HepG2 (cell line): ENCODE measurements around the gene TCF19.

Experiments used
- AFF4 ChIP-seq: sonication (generic); formaldehyde crosslinking; IDR thresholded peaks from 2 replicates; pipeline ENCODE4 v1.4.0; 2020; ENCODE audit warnings: missing genetic modification reagents
- GABPA ChIP-seq, 2 experiments: IDR thresholded peaks; 2 replicates each; pipeline ENCODE4 v1.6.1; 2011 to 2016; ENCODE audit warnings: low read depth in 2 of 2, low read length in 1 of 2, missing biosample characterization in 1 of 2, missing genetic modification characterization in 1 of 2
- HNRNPUL1 ChIP-seq: fragments of 200-400 bp; formaldehyde crosslinking; IDR thresholded peaks from 2 replicates; pipeline ENCODE4 v1.6.1; 2017; ENCODE audit warnings: low read depth, mild to moderate bottlenecking, low read length, moderate library complexity
- NFATC3 ChIP-seq: sonication (generic); formaldehyde crosslinking; IDR thresholded peaks from 2 replicates; pipeline ENCODE4 v1.5.1; 2020; ENCODE audit warnings: mild to moderate bottlenecking, missing genetic modification reagents
- PBX2 ChIP-seq: IDR thresholded peaks from 2 replicates; pipeline ENCODE4 v1.6.1; 2016; ENCODE audit warnings: control low read depth
- PBX3 ChIP-seq: sonication (generic); formaldehyde crosslinking; IDR thresholded peaks from 2 replicates; pipeline ENCODE4 v1.8.1; 2023; ENCODE audit warnings: missing genetic modification reagents, inconsistent platforms, borderline replicate concordance
- RNF2 ChIP-seq: fragments of 450-650 bp; conservative IDR thresholded peaks from 2 replicates; pipeline ENCODE4 v1.6.1; 2016; ENCODE audit warnings: low read depth
- RXRA ChIP-seq: sonication (generic); formaldehyde crosslinking; IDR thresholded peaks from 2 replicates; pipeline ENCODE4 v1.5.1; 2020; ENCODE audit warnings: missing genetic modification reagents
- SIN3A ChIP-seq: IDR thresholded peaks from 2 replicates; pipeline ENCODE4 v1.6.1; 2011; ENCODE audit warnings: low read depth, mild to moderate bottlenecking, control low read depth, low read length, borderline replicate concordance
- TRIM22 ChIP-seq: fragments of 450-650 bp; IDR thresholded peaks from 2 replicates; pipeline ENCODE4 v1.6.1; 2017
- ZHX1 ChIP-seq: sonication (generic); formaldehyde crosslinking; IDR thresholded peaks from 2 replicates; pipeline ENCODE4 v1.8.1; 2022; ENCODE audit warnings: low read depth, mild to moderate bottlenecking, missing genetic modification reagents
- ZNF224 ChIP-seq: sonication (generic); formaldehyde crosslinking; IDR thresholded peaks from 2 replicates; pipeline ENCODE4 v1.5.0; 2020; ENCODE audit warnings: mild to moderate bottlenecking, missing genetic modification reagents

- TF ChIP-seq RXRA (CRISPR knock-in tag) (no peak), SIN3A (no peak), GABPA (IDR thresholded peaks at IDR 0.05; ENCODE audit: low read depth, low read length) (no peak), GABPA (CRISPR knock-in tag; IDR thresholded peaks at IDR 0.05; ENCODE audit: low read depth) (no peak), ZNF224 (no peak), TRIM22 (no peak), AFF4 (no peak), HNRNPUL1 (no peak), NFATC3 (CRISPR knock-in tag) (no peak), PBX3 (CRISPR knock-in tag) (no peak), RNF2 (no peak), PBX2 (CRISPR knock-in tag) (no peak), ZHX1 (no peak)
Measured at GRCh38 chr6:31114970-31115849, 43.2 kb upstream of the TCF19 start.
